Thoracic aorta (tissue), 2 donors: Measurements from ENCODE around the gene C1orf159. TPM values are rescaled to one million over a fixed set of nuclear protein-coding genes. Genes with fewer than 3 reads are reported as not detected.
"Not testable (repeated sequence)": the region's sequence is repeated elsewhere in the genome, so short reads cannot be mapped to it uniquely, and the experiment has no call there.

Experiments
- ATAC-seq: fragments of 150-250 bp; one replicate; pipeline ENCODE4 v1.8.0; 2017; ENCODE audit warnings: low read depth; ENCODE audit not compliant: insufficient number of reproducible peaks, low FRiP score
- DNase-seq: peaks from one replicate; pipeline ENCODE4 v3.0.0-alpha.2; 2020; ENCODE audit warnings: low spot score
- H3K27ac ChIP-seq, 2 donors: fragments of 200-600 bp; sonication (generic); 1 replicate in 1 of 2; 2 replicates in 1 of 2; pipeline ENCODE4 v1.5.1; 2016; ENCODE audit warnings: mild to moderate bottlenecking in 2 of 2, moderate library complexity in 2 of 2
- H3K27me3 ChIP-seq: fragments of 200-600 bp; sonication (generic); replicated peaks from 2 replicates; pipeline ENCODE4 v1.6.0; 2016; ENCODE audit warnings: mild to moderate bottlenecking; ENCODE audit not compliant: insufficient read depth
- H3K36me3 ChIP-seq: fragments of 200-600 bp; sonication (generic); one replicate; pipeline ENCODE4 v1.5.1; 2016
- H3K4me1 ChIP-seq, 2 donors: fragments of 200-600 bp; sonication (generic); 1 replicate in 1 of 2; 2 replicates in 1 of 2; pipeline versions ENCODE4 v1.5.1 to v1.6.0; 2016; ENCODE audit warnings: low read depth in 2 of 2, mild to moderate bottlenecking in 1 of 2; ENCODE audit not compliant: control insufficient read depth in 1 of 2
- H3K4me3 ChIP-seq: fragments of 200-600 bp; sonication (generic); 2 replicates; pipeline ENCODE4 v1.5.1; 2016; ENCODE audit warnings: mild to moderate bottlenecking
- H3K9me3 ChIP-seq: fragments of 200-600 bp; sonication (generic); 2 replicates; pipeline ENCODE4 v1.5.1; 2016
- total RNA-seq, 2 donors: library from RNA; depleted of rRNA; stranded (reverse); fragments of >200 nt; gene quantifications; one replicate each; pipeline versions ENCODE4 v1.1.0 to v1.2.3, GENCODE V29; 2016
- TF ChIP-seq, protein P1 (sequence below): fragments of 200-600 bp; sonication (generic); IDR thresholded peaks from one replicate; pipeline ENCODE4 v1.5.1; 2019; ENCODE audit warnings: antibody characterized with exemption

C1orf159 gene
- total RNA-seq, 2 donors from 2014 or later = 10.8 to 21.2 TPM

GRCh38 chr1:1080951-1081310, 35.0 kb downstream of the C1orf159 start:
- ATAC-seq (no peak), DNase-seq (no peak)
- Histone ChIP-seq H3K36me3 (no peaks in the 10 kb centered on the region), H3K4me1 (peaks cover 10 to 12% of the 10 kb centered on the region in 2 donors), H3K27me3 (no peaks in the 10 kb centered on the region), H3K9me3 (no peaks in the 10 kb centered on the region), H3K4me3 (no peak overlapping the region), H3K27ac (no peak overlapping the region)
- TF ChIP-seq, protein P1, sequence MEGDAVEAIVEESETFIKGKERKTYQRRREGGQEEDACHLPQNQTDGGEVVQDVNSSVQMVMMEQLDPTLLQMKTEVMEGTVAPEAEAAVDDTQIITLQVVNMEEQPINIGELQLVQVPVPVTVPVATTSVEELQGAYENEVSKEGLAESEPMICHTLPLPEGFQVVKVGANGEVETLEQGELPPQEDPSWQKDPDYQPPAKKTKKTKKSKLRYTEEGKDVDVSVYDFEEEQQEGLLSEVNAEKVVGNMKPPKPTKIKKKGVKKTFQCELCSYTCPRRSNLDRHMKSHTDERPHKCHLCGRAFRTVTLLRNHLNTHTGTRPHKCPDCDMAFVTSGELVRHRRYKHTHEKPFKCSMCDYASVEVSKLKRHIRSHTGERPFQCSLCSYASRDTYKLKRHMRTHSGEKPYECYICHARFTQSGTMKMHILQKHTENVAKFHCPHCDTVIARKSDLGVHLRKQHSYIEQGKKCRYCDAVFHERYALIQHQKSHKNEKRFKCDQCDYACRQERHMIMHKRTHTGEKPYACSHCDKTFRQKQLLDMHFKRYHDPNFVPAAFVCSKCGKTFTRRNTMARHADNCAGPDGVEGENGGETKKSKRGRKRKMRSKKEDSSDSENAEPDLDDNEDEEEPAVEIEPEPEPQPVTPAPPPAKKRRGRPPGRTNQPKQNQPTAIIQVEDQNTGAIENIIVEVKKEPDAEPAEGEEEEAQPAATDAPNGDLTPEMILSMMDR = no peak

DNA sequence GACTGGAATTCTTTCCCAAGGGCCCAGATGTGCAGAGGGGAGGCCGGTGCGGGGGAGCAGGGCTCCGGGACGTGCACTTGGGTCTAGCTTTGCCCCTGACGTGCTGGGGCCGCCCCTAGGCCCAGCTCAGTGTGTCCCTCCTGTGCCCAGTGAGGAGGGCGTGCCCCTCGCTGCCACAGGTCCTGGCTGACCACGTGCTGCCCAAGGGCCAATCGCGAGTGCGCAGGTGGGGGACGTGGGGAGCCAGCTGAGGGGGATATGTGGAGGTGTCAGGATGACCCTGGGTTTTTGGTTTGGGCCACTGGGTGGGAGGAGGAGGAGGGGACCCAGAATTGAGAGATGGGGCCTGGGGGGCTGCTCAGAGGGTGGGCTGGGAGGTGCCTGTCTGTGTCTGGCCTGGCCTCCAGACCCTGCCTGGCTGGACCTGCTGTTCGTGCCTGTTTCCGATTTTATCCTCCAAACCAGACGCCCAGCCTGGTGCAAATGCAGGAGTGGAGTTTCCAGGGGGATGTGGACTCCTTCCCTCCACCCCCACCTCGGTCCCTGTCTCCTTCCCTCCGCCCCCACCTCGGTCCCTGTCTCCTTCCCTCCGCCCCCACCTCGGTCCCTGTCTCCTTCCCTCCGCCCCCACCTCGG, 35.6 kb downstream of the C1orf159 start:
- TF ChIP-seq, protein P1 = no peak
- Histone ChIP-seq H3K27me3 (no peaks in the 10 kb centered on the region), H3K27ac (no peak overlapping the region), H3K4me1 (peaks cover 10 to 12% of the 10 kb centered on the region in 2 donors), H3K4me3 (peak overlapping the region; percentile 70), H3K9me3 (no peaks in the 10 kb centered on the region), H3K36me3 (no peaks in the 10 kb centered on the region)
- DNase-seq (no peak), ATAC-seq (peak; percentile 43)

GRCh38 chr1:1079408-1080121, 36.3 kb downstream of the C1orf159 start:
- H3K9me3 ChIP-seq = no peaks in the 10 kb centered on the region
- no peak for DNase-seq
- H3K36me3 ChIP-seq = no peaks in the 10 kb centered on the region
- no peak for ATAC-seq
- H3K27ac ChIP-seq = no peak overlapping the region
- peak overlapping the region; percentile 70 for H3K4me3 ChIP-seq
- TF ChIP-seq, protein P1 = no peak
- H3K27me3 ChIP-seq = no peaks in the 10 kb centered on the region
- peaks cover 10 to 12% of the 10 kb centered on the region in 2 donors for H3K4me1 ChIP-seq

DNA sequence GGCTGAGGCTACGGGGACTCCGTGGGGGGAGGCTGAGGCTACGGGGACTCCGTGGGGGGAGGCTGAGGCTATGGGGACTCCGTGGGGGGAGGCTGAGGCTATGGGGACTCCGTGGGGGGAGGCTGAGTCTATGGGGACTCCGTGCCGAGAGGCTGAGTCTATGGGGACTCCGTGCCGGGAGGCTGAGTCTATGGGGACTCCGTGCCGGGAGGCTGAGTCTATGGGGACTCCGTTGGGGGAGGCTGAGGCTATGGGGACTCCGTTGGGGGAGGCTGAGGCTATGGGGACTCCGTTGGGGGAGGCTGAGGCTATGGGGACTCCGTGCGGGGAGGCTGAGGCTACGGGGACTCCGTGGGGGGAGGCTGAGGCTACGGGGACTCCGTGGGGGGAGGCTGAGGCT, 38.5 kb downstream of the C1orf159 start:
- not testable (repeated sequence) for H3K27me3 ChIP-seq, DNase-seq, H3K4me3 ChIP-seq, ATAC-seq, H3K9me3 ChIP-seq, H3K36me3 ChIP-seq, H3K27ac ChIP-seq
- H3K4me1 ChIP-seq = peaks cover 10 to 12% of the 10 kb centered on the region in 2 donors

DNA sequence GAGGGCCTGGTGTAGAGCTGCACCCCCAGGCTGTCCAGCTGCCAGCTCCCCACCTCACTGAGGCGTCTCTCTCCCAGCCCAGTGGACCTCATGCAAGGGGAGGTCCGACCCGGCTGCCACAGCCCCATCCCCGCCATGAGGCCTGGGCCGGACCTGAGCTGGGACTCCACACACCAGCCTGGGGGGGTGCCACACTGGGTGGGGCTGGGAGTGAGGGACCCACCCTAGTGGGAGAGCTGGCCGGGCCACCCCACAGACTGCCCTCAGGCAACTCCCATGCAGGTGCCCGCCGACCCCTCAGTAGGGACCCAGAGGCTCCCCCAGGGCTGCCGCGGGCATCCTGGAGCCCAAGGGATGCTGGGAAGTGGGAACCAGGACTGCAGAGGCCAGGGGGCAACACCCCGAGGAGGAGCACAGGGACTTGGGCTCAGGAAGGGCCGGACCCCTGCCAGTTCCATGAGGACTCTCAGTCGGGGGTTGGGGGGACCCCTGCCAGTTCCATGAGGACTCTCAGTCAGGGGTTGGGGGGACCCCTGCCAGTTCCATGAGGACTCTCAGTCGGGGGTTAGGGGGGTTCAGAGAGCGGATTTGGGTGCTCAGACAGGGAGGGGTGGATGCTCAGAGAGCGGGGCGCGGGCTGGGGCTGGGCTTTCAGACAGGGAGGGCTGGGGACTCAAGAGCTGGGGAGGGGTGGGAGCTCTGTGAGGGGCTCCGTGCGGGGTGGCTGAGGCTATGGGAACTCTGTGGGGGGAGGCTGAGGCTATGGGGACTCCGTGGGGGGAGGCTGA, 40.5 kb downstream of the C1orf159 start:
- ATAC-seq (no peak), DNase-seq (no peak)
- no peak overlapping the region for H3K27ac ChIP-seq
- H3K9me3 ChIP-seq = no peaks in the 10 kb centered on the region
- H3K4me3 ChIP-seq = no peak overlapping the region
- no peaks in the 10 kb centered on the region for H3K36me3 ChIP-seq
- H3K27me3 ChIP-seq = no peaks in the 10 kb centered on the region
- TF ChIP-seq, protein P1 = no peak
- peaks cover 10 to 11% of the 10 kb centered on the region in 2 donors for H3K4me1 ChIP-seq
